Measurements from ENCODE around the gene NBR1.
A peak's percentile ranks its signal among the peaks of the same experiment; 100 is the strongest.
"Not testable (repeated sequence)": the region's sequence is repeated elsewhere in the genome, so short reads cannot be mapped to it uniquely, and the experiment has no call there.

Gene NBR1

DNA sequence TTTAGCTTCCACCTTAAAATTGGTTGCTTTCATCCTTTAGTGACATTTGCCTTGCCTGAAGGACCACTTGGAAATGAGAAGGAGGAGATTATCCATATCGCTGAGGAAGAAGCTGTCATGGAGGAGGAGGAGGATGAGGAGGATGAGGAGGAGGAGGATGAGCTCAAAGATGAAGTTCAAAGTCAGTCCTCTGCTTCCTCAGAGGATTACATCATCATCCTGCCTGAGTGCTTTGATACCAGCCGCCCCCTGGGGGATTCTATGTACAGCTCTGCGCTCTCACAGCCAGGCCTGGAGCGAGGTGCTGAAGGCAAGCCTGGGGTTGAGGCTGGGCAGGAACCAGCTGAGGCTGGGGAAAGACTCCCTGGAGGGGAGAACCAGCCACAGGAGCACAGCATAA, 29.1 kb downstream of the NBR1 start:
- H3K27me3 ChIP-seq (ENCODE audit: insufficient read depth, low read length), result no peaks in the 10 kb centered on the region
- H3K36me3 ChIP-seq (ENCODE audit: insufficient read depth, low read length), result peaks cover 71% of the 10 kb centered on the region
- no peak overlapping the region for H3K27ac ChIP-seq (ENCODE audit: low read depth, low read length)
- H3K9ac ChIP-seq (ENCODE audit: low read depth, low read length), result no peak overlapping the region
- H3K4me1 ChIP-seq (ENCODE audit: insufficient read depth, low read length), result no peaks in the 10 kb centered on the region
- no peak overlapping the region for H3K4me3 ChIP-seq (ENCODE audit: low read length)
- H3K9me3 ChIP-seq (ENCODE audit: insufficient read depth, low read depth, low read length), result no peaks in the 10 kb centered on the region
- WGBS, result 88% methylated on average over 4 of the region's 4 CpGs

DNA sequence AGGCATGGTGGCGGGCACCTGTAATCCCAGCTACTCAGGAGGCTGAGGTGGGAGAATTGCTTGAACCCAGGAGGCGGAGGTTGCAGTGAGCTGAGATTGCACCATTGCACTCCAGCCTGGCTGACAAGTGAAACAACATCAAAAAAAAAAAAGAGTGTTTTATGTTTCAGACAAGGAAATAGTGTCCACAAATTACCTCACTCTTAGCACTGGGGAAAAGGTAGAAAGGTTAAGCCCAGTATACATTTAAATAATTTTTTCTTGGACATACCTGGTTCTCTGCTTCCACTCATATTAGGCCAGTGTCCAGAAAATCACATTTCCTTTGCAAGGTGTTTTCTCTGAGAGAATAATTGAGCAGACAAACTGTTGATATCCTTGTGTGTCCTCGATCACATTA, 32.0 kb downstream of the NBR1 start:
- peaks cover 59% of the 10 kb centered on the region for H3K36me3 ChIP-seq (ENCODE audit: insufficient read depth, low read length)

DNA sequence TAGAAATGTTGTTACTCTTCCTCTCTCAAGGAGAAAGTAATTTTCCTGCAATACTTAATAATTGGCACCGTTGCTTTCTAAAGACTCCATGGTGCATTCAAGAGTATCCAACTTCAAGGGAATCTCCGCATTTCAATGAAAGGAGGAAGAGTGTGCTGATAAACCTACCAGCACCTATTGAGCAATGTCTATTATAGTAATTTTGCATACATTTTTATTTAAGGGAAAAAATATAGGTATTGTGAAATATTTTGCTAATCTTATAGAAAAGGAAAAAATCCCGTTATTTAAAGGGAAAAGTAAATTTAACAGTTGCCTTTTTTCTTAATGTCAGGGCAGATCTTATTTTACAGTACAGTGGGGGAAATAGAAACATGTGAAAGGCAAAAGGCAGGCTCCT, 39.6 kb downstream of the NBR1 start:
- H3K27me3 ChIP-seq (ENCODE audit: insufficient read depth, low read length), result no peaks in the 10 kb centered on the region
- no peaks in the 10 kb centered on the region for H3K9me3 ChIP-seq (ENCODE audit: insufficient read depth, low read depth, low read length)
- peak overlapping the region; percentile 68 for H3K4me3 ChIP-seq (ENCODE audit: low read length)
- no peak overlapping the region for H3K27ac ChIP-seq (ENCODE audit: low read depth, low read length)
- peaks cover 16% of the 10 kb centered on the region for H3K36me3 ChIP-seq (ENCODE audit: insufficient read depth, low read length)
- 91% methylated on average over 2 of the region's 3 CpGs for WGBS
- no peak overlapping the region for H3K9ac ChIP-seq (ENCODE audit: low read depth, low read length)
- peaks cover 13% of the 10 kb centered on the region; the same call in 1 of the 2 replicates for H3K4me1 ChIP-seq (ENCODE audit: insufficient read depth, low read length)

More for the DNA sequence above, 32.0 kb downstream of the NBR1 start:
- not testable (repeated sequence) for H3K9me3 ChIP-seq (ENCODE audit: insufficient read depth, low read depth, low read length); H3K27ac ChIP-seq (ENCODE audit: low read depth, low read length); H3K9ac ChIP-seq (ENCODE audit: low read depth, low read length); H3K4me1 ChIP-seq (ENCODE audit: insufficient read depth, low read length); H3K4me3 ChIP-seq (ENCODE audit: low read length); H3K27me3 ChIP-seq (ENCODE audit: insufficient read depth, low read length)
- WGBS, result 97% methylated on average over 3 of the region's 3 CpGs

DNA sequence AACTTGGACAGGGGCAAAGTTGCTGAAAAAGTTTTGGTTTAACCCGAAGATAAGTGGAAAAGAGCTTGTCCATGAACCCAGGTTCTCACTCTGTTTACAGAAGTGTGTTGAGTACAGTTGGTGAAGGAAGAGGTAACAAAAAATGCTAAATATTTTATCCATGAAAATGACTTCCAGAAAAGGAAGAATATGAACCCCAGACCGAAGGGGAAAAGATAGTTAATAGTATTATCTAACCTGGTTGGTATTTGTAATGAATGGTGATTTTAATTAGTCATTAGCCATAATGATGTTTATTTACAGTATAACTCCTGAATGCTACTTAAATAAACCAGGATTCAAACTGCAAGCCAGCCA, 40.1 kb downstream of the NBR1 start:
- H3K9ac ChIP-seq (ENCODE audit: low read depth, low read length), result peak overlapping the region; percentile 68
- H3K9me3 ChIP-seq (ENCODE audit: insufficient read depth, low read depth, low read length), result no peaks in the 10 kb centered on the region
- H3K4me1 ChIP-seq (ENCODE audit: insufficient read depth, low read length), result peaks cover 13% of the 10 kb centered on the region; the same call in 1 of the 2 replicates
- peak overlapping the region; percentile 68 for H3K4me3 ChIP-seq (ENCODE audit: low read length)
- H3K27me3 ChIP-seq (ENCODE audit: insufficient read depth, low read length), result no peaks in the 10 kb centered on the region
- peaks cover 16% of the 10 kb centered on the region for H3K36me3 ChIP-seq (ENCODE audit: insufficient read depth, low read length)
- no peak overlapping the region for H3K27ac ChIP-seq (ENCODE audit: low read depth, low read length)
- 86% methylated on average over 2 of the region's 2 CpGs for WGBS

DNA sequence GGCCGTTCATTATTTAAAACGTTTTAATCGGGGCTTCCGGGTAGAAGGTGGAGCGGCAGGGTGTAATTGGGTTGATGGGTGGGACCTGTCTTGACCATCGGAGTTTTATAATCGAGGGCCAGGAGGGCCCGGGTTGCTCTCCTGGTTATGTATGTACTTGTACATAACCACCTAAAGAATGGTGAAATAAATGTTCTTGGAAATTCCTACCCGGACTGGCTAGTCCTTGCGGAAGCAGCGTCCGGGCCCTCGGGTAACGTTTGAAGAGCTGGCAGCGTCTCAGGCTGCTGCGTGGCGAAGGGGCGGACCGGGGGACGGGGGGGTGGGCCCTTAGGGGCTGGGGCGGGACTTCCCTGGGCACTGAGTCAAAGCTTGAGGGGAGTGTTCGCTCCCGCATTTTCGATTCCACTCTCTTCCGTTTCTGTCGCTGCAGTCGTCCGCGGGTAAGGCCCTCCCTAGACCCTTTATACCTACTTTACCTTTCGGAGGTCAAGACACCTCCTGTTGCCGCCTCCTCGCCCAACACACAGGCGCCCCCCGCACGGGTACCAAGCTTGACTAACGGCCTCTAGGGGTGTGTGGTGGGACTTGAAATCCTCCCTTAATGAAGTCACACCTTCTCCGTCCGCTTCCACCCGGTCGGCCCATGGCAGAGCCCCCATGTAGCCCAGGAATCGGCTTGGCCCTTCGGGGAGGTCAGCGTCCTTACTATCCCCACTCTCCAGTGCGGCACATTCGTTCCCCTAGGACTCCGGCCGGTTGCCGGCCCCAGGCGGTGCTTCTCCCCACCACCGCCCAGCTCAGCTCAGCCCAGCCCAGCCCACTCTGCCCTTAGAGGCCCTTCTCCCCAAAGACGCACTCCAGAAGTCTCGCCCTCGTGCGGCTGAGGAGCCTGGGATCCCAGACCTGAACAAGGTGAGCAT, 40.7 kb downstream of the NBR1 start, which contains the start of gene TMEM106A:
Gene TMEM106A (plus strand): TSS at position 396 of the 923 bp plus-strand sequence. CDS start 1,167 bp downstream, outside the sequence.
- Histone ChIP-seq H3K36me3 (ENCODE audit: insufficient read depth, low read length) (peaks cover 16% of the 10 kb centered on the region), H3K9ac (ENCODE audit: low read depth, low read length) (peak within 1 kb of the TSS; percentile 68), H3K4me3 (ENCODE audit: low read length) (peak within 1 kb of the TSS; percentile 68), H3K4me1 (ENCODE audit: insufficient read depth, low read length) (peaks cover 13% of the 10 kb centered on the region; the same call in 1 of the 2 replicates), H3K27me3 (ENCODE audit: insufficient read depth, low read length) (no peaks in the 10 kb centered on the region), H3K9me3 (ENCODE audit: insufficient read depth, low read depth, low read length) (no peaks in the 10 kb centered on the region), H3K27ac (ENCODE audit: low read depth, low read length) (no peak within 1 kb of the TSS; the same call in 1 of the 2 replicates)
- 2% methylated on average over 48 of the region's 54 CpGs for WGBS

DNA sequence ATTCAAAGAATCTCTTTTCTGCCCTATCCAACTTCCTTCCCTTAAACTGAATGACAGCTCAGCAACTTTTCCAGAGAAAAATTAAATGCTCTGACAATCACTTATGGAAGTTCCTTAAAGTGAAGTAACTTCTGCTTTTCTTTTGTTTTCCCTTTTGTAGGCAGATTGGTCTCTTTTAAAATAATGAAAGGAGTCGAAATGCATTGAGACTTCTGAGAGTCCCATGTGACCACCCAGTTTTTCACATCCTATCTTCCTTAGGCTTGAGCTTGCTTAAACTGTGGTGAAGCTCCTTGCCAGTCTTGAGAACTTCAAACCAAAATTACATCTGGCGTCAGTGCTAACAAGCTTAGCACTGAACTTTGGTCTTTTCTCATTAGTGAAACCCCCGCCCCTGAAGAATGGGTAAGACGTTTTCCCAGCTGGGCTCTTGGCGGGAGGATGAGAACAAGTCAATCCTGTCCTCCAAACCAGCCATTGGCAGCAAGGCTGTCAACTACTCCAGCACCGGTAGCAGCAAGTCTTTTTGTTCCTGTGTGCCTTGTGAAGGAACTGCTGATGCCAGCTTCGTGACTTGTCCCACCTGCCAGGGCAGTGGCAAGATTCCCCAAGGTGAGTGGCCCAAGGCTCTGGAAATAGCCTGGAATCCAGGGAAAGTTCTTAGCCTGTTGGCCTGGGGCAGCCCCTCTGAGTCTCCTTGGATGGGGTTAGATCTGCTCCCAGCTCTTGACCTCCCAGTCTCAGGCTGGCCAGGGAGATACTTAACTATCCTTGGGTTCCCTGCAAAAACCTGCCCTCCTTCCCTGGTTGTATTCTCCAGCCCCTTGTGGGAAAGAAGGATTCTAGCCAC, 41.9 kb downstream of the NBR1 start:
- peaks cover 11% of the 10 kb centered on the region for H3K36me3 ChIP-seq (ENCODE audit: insufficient read depth, low read length)
- H3K27me3 ChIP-seq (ENCODE audit: insufficient read depth, low read length), result no peaks in the 10 kb centered on the region
- no peaks in the 10 kb centered on the region for H3K9me3 ChIP-seq (ENCODE audit: insufficient read depth, low read depth, low read length)
- 88% methylated on average over 7 of the region's 7 CpGs for WGBS
- H3K9ac ChIP-seq (ENCODE audit: low read depth, low read length), result peak overlapping the region; percentile 64; the same call in 1 of the 2 replicates
- H3K4me3 ChIP-seq (ENCODE audit: low read length), result peak overlapping the region; percentile 68
- H3K27ac ChIP-seq (ENCODE audit: low read depth, low read length), result no peak overlapping the region
- peaks cover 13% of the 10 kb centered on the region; the same call in 1 of the 2 replicates for H3K4me1 ChIP-seq (ENCODE audit: insufficient read depth, low read length)

DNA sequence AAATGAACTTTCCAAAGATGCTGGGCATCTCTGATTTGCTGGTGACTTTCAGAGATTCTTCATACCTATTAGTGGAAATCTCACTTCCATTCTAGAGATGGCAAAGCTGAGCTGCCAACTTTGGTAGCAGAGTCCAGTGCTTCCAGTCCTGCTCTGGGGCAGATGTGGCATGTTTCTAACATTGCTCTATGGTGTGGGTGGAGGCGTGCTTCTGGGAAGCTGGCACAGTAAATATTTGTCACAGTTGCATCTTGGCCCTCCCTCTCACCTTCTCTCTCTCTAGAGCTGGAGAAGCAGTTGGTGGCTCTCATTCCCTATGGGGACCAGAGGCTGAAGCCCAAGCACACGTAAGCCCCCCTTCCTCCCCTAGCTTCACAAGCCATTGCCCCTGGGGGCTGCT, 42.5 kb downstream of the NBR1 start:
- no peak overlapping the region for H3K27ac ChIP-seq (ENCODE audit: low read depth, low read length)
- peaks cover 5% of the 10 kb centered on the region for H3K36me3 ChIP-seq (ENCODE audit: insufficient read depth, low read length)
- no peak overlapping the region for H3K4me3 ChIP-seq (ENCODE audit: low read length)
- no peaks in the 10 kb centered on the region for H3K9me3 ChIP-seq (ENCODE audit: insufficient read depth, low read depth, low read length)
- 97% methylated on average over 2 of the region's 2 CpGs for WGBS
- no peak overlapping the region for H3K9ac ChIP-seq (ENCODE audit: low read depth, low read length)
- H3K4me1 ChIP-seq (ENCODE audit: insufficient read depth, low read length), result peaks cover 13% of the 10 kb centered on the region; the same call in 1 of the 2 replicates
- no peaks in the 10 kb centered on the region for H3K27me3 ChIP-seq (ENCODE audit: insufficient read depth, low read length)

DNA sequence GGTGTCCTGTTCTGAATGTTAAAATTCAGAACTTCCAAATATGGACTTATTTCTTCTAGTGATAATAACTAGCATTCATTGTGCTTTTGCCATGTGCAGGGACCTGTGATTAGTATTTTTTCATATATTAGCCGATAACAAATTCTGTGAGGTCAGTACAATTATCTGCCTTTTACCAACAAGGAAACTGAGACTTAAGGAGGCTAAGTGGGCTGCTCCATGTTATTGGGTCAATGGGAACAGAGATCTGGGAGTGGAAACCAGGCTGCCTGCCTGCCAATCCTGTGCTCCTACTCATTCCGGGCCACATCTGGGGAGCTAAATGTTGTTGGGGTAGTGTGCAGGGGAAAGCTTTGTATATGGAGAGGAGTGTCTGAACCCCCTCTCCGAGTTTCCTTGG, 44.3 kb downstream of the NBR1 start:
- Histone ChIP-seq H3K27ac (ENCODE audit: low read depth, low read length) (no peak overlapping the region), H3K36me3 (ENCODE audit: insufficient read depth, low read length) (peaks cover 2% of the 10 kb centered on the region; the same call in 1 of the 2 replicates), H3K9me3 (ENCODE audit: insufficient read depth, low read depth, low read length) (no peaks in the 10 kb centered on the region), H3K4me3 (ENCODE audit: low read length) (no peak overlapping the region), H3K4me1 (ENCODE audit: insufficient read depth, low read length) (peaks cover 13% of the 10 kb centered on the region; the same call in 1 of the 2 replicates), H3K9ac (ENCODE audit: low read depth, low read length) (no peak overlapping the region), H3K27me3 (ENCODE audit: insufficient read depth, low read length) (no peaks in the 10 kb centered on the region)
- WGBS, result 92% methylated on average over 3 of the region's 3 CpGs

DNA sequence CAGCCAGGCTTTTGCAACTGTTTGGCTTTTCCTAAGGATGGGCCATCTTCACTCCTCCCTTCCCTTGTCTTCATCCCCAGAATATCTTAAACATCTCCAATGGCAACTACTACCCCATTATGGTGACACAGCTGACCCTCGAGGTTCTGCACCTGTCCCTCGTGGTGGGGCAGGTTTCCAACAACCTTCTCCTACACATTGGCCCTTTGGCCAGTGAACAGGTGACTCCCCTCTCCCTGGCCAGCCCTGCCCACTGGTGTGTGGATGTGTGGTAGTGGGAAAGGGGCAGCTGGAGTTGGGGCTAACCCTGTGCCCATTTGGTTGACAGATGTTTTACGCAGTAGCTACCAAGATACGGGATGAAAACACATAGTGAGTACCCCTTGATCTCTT, 45.4 kb downstream of the NBR1 start:
- Histone ChIP-seq H3K36me3 (ENCODE audit: insufficient read depth, low read length) (peaks cover 2% of the 10 kb centered on the region; the same call in 1 of the 2 replicates), H3K9ac (ENCODE audit: low read depth, low read length) (no peak overlapping the region), H3K27ac (ENCODE audit: low read depth, low read length) (no peak overlapping the region), H3K27me3 (ENCODE audit: insufficient read depth, low read length) (no peaks in the 10 kb centered on the region), H3K4me1 (ENCODE audit: insufficient read depth, low read length) (peaks cover 6% of the 10 kb centered on the region; the same call in 1 of the 2 replicates), H3K9me3 (ENCODE audit: insufficient read depth, low read depth, low read length) (no peaks in the 10 kb centered on the region), H3K4me3 (ENCODE audit: low read length) (no peak overlapping the region)
- WGBS, result 98% methylated on average over 4 of the region's 4 CpGs

DNA sequence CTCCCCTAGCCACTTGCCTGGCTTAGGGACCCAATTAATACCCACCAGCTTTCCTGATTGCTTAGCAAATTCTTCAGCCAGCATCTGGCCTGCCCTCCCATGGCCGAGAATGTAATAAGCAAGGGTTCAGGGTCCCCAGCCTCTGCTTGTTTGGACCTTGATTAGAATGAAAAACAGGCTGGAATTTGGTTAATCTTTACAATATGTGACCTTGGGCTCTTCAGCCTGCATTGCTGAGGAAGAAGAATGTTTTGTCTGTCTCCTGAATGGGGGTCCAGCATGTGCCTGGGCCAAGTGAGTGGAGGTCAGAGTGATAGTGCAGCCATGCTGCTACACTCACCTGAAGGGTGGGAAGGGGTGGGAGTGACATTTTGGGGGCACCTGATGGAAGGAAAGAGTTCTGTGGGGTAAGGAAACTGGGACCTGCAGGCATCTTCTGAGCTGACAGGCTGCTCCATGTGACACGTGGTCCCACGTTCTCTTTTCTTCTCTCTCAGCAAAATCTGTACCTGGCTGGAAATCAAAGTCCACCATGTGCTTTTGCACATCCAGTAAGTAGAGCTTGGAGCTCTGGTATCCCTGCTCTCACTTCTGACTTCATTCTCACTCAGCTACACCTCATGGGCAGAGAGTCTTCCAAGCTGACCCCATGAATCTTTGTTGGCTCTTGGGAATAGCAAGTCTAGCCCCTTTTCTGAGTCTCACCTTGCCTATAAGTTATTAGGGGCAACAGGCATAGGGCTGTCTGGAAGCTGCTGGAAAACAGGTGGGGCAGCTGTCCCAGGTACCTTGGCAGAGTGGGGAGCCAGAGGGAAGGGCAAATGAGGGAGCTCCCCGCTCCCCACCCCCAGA, 46.0 kb downstream of the NBR1 start:
- no peak overlapping the region for H3K4me3 ChIP-seq (ENCODE audit: low read length)
- no peak overlapping the region for H3K27ac ChIP-seq (ENCODE audit: low read depth, low read length)
- WGBS, result 89% methylated on average over 4 of the region's 4 CpGs
- peaks cover 6% of the 10 kb centered on the region; the same call in 1 of the 2 replicates for H3K4me1 ChIP-seq (ENCODE audit: insufficient read depth, low read length)
- H3K9me3 ChIP-seq (ENCODE audit: insufficient read depth, low read depth, low read length), result no peaks in the 10 kb centered on the region
- H3K9ac ChIP-seq (ENCODE audit: low read depth, low read length), result no peak overlapping the region
- H3K27me3 ChIP-seq (ENCODE audit: insufficient read depth, low read length), result no peaks in the 10 kb centered on the region
- H3K36me3 ChIP-seq (ENCODE audit: insufficient read depth, low read length), result peaks cover 2% of the 10 kb centered on the region; the same call in 1 of the 2 replicates

Measured in HUES64 (cell line).